ENCODE measurements around the gene OBP2A.
A peak's percentile ranks its signal among the peaks of the same experiment; 100 is the strongest.
"Not testable (repeated sequence)": the region's sequence is repeated elsewhere in the genome, so short reads cannot be mapped to it uniquely, and the experiment has no call there.

Gene OBP2A

DNA sequence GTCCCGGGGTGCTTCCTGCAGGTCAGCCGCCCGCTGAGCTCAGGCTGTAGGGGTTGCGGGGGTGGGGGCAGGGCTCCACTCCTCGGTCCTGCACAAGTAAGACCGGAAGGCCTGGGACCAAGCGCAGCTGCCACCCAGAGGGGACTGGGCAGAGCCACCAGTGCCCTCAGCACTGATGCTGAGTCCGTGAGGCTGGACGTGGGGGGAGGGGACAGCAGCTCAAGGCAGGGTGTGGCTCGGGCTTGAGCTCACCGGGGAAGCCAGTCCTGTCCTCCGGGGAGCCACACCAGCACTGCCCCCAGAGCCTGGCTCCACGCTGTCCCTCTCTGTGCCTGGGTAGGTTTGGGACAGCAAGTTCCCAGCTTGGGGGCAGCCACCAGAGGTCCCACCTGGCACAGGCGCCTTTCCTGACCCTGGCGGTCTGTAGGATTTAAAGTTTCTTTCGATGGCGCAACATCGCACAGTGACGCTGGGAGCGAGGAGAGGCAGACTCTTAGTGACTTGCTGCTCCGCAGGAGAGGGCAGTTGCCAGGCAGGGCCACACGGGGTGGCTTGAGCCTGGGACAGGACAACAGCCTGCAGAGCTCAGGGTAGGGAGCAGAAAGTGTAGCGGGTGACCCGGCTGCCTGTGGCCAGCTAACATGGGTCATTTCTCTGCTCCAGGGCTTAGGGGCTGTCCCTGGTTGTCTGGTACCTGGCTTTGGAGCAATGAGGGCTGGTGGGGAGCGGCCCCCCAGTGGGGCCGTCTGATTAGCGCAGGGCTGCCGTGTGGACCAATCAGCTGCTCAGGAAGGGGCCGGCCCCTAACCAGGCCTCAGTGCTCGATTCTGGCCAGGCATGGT is 19.0 kb upstream of the OBP2A start:
- DNase-seq (ENCODE audit: low spot score): no peak

GRCh38 chr9:135528842-135529435 is 17.0 kb upstream of the OBP2A start:
- DNase-seq (ENCODE audit: low spot score): not testable (repeated sequence)

DNA sequence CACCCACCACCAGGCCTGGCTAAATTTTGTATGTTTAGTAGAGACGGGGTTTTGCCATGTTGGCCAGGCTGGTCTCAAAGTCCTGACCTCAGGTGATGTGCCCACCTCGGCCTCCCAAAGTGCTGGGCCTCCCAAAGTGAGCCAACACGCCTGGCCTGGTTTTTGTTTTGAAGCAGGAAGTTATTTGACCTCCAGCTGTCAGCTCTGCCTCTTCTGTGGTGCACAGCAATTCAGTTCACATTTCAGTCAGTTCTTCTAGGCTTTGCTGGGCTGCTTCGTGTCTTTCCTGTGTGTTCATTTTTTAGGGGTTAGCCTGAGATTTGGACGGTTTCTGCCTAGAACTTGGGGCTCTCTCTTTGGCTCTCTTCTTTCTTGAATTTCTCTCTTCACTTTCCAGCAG is 15.8 kb upstream of the OBP2A start:
- DNase-seq (ENCODE audit: low spot score): no peak

DNA sequence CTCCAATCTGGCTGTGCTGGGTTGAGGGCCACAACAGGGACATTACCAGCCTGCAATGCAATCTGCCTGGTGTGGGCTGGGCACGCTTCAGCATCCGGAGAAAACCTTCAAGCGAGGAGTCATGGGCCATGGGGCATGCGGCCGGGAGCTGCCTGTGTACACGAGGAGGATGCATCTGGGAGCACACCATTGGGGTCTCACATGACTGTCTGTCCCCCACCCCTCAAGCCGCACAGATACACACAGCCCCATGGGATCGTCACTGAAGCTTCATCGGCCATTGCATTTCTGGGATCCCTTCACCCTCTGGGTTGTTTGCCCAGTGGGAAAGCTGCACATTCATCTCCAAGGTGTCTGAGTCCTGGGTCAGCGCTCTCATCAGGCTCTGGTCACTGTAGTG is 14.8 kb upstream of the OBP2A start:
- no peak for DNase-seq (ENCODE audit: low spot score)

DNA sequence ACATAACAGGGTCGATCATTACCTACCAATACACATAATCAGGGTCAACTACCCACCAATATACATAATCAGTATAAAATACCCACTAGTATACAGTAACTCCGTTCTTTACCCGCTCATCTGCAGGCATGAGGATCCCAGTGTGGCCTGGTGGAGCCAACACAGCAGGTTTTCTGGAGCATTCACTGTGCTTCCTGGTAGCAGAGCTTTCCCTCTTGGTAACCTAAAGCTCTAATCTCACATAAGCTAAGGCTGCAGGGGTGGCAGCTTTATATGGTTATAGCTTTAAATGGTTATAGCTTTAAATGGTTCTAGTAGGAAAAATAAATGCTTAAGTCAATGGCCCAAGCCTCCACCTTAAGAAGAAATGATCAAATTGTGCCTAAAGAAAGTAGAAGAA is 12.8 kb upstream of the OBP2A start:
- peak; percentile 31 for DNase-seq (ENCODE audit: low spot score)

DNA sequence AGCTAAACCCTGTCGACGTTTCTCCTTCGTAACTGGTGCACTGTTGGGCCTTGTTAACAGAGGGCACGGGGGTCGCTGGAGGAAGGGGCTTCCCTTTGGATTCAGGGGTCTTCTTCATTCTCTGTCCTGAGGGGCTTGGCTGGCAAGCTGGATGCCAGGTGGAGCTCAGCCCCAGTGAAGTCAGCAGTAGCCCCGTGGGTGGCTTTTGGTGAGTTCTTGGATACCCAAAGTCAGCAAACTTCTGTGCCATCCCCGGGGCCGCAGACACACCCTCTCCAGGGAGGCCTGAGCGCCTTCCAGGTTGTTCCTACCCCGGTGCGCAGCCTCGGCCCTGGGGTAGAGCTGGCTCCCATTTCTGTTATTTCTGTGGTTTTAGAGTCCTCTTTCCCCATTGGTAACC is 12.3 kb upstream of the OBP2A start:
- no peak for DNase-seq (ENCODE audit: low spot score)

DNA sequence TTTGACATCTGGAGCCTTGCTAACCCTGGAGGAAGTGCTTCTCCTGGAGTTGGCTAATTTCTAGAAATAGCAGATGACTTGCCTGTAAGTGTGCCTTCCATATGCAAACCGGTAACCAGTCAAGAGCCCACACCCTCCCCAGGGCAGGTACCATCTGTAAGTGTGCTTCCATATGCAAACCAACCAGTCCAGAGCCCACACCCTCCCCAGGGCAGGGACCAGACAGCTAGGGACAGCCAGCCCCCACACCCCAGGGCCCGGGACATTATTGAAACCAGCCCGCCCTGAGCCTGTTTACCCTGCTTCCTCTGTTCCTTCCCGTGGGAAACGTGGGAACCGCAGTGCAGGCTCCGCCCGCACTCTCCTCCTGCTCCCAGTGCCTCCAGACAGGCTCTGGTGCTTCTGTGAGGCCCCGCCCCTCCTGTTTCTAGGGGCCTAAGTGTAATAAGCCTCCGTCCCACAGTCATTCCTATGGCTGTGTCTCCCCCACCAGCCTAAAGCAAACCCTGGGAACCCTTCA is 11.7 kb upstream of the OBP2A start:
- DNase-seq (ENCODE audit: low spot score): not testable (repeated sequence)

- not testable (repeated sequence) for DNase-seq (ENCODE audit: low spot score)
Measured at GRCh38 chr9:135534826-135535225, 11.1 kb upstream of the OBP2A start.

GRCh38 chr9:135535631-135536030 is 10.3 kb upstream of the OBP2A start:
- DNase-seq (ENCODE audit: low spot score): not testable (repeated sequence)

DNA sequence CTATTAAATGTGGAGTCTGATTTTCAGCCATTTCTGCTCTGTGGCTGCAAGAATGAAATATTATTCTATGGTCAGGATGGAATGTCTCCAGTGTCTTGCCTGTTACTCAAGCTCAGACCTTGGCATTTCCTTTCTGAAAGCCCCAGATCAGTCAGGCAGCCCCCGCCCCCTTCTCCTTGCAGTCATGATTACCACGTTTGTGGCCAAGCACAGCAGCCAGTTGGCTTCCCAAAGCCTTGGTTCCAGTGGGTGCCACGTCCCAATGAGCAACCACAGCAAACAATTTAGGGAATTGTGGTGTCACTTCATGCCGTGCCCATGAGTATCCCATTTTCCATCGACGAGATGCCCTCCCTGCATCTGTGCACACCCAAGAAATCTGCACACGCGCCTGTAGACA is 9.7 kb upstream of the OBP2A start:
- no peak for DNase-seq (ENCODE audit: low spot score)

- DNase-seq (ENCODE audit: low spot score): not testable (repeated sequence)
Measured at GRCh38 chr9:135543262-135543894, 2.5 kb upstream of the OBP2A start.

GRCh38 chr9:135544981-135545635 is 818 bp upstream of the OBP2A start:
- no peak for DNase-seq (ENCODE audit: low spot score)

- DNase-seq (ENCODE audit: low spot score): not testable (repeated sequence)
Measured at GRCh38 chr9:135546792-135547617, 1.1 kb downstream of the OBP2A start.

DNA sequence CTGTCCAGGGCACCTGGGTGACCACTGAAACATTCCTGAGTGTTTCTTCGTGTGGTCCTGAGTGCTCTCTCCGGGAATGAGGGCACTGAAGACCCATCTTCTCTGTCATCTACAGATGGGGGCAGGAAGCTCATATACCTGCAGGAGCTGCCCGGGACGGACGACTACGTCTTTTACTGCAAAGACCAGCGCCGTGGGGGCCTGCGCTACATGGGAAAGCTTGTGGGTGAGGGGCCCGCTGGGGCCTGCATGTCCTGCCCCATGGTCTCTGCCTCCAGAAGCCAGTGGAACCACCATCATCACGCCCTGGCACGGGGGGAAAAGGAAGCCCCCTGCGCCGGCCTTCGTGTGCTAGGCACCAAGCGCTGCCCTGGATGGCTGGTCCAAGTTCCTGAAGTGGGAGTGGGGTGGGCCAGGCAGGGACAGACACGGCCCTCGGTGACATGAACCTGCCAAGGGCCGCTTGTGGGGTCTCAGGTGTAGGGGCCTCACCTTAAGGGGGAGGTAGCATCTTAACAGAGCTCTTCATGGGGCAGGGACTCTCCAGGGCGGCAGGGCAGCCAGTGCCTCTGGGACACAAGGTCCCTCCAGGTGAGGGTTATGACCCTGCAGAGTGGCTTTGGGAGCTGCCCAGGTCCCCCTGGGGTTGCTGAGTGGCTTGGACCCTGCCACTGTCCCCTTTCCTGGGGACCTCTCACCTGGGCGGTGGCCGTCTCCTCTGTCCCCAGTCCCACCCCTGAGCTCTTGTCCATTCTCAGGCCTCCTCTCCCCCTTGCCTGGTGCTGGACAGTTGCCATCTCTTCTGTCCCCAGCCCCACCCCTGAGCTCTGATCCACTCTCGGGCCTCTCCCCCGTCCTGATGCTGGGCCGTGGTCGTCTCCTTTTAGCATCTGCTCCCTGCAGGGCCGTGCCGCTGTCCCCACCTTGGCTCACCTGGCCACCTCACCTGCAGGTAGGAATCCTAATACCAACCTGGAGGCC is 2.1 kb downstream of the OBP2A start:
- DNase-seq (ENCODE audit: low spot score): no peak

DNA sequence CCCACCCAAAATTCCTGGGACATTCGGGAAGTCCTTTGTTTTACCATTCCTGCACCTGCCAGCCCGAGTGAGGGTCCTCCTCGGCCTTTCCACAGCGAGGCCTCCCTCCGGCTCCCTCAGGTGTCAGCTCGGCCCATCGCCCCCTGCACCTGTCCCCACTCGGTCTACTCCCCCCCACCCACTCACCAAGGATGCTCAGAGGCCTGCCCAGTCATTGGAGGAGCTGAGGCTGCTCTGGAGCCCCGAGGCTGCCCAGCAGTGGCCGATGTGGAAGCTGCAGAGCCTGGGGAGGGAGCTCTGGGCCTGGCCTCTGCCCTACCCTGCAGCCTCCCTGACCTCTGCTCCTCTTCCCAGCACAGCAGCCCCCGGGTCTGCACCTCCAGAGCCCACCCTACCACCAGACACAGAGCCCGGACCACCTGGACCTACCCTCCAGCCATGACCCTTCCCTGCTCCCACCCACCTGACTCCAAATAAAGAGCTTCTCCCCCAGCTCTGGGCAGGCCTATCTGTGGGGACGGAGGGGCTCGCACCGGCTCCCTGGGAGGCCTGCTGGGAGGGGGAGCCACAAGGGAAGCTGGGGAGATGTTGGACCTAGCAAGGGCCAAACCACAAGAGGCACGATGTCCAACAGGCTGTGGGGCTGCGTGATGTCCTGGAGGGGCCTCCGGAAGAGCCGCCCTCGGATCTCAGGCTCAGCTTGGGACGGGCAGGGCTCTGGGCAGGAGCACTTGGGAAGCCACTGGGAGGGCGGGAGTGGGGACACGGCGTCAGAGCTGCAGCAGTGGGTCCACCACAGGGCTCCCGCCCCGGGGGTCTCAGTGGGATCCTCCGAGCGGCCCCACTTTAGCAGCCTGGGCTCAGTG is 3.8 kb downstream of the OBP2A start:
- DNase-seq (ENCODE audit: low spot score): not testable (repeated sequence)

DNA sequence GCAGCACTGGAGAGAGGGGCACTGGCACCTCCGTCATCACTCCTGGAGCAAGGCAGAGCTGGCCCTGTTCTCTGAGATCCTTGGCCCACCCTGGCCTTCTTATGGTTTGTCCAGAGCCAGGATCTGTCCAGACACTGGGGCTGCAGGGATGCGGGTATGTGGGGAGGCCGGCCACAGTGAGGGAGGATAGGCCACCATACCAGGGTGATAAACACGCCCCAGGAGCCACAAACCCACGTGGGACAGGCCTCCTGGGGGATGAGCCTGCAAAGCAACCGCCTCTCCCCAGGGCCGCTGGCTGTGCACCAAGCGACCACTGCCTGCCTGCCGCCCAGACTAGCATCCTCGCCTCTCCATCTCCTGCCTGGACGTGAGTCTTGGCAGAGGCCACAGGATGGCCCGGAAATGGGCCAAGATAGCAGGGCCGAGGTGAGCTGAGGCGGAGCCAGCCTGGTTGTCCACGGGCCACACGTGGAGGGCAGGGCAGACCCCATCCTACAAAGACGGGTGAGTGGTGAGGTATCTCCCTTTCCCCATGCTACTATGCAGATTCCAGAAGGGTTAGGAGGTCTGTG is 4.5 kb downstream of the OBP2A start:
- no peak for DNase-seq (ENCODE audit: low spot score)

- DNase-seq (ENCODE audit: low spot score): no peak
Measured at GRCh38 chr9:135551031-135551430, 5.1 kb downstream of the OBP2A start.

- DNase-seq (ENCODE audit: low spot score): no peak
Measured at GRCh38 chr9:135551456-135551855, 5.5 kb downstream of the OBP2A start.
